Mesenteric fat pad (tissue), 1 donor: ENCODE results near the gene KRTAP10-6. TPM values are rescaled to one million over a fixed set of nuclear protein-coding genes. Genes with fewer than 3 reads are reported as not detected.
A peak's percentile ranks its signal among the peaks of the same experiment; 100 is the strongest.
"Not testable (repeated sequence)": the region's sequence is repeated elsewhere in the genome, so short reads cannot be mapped to it uniquely, and the experiment has no call there.

ENCODE experiments used
- DNase-seq: peaks from one replicate; pipeline ENCODE4 v3.0.0-alpha.2; 2020; ENCODE audit warnings: low spot score
- total RNA-seq: library from RNA; stranded (reverse); fragmentation: NEBNext Ultra II Directional; extraction: Animal tissue kit (Norgen Biotek cat#: 25700); gene quantifications from one replicate; pipeline ENCODE4 v1.2.1, GENCODE V29; 2021
- donor health status: DM: yes; HTN: yes; CAD: no.

The KRTAP10-6 gene
- total RNA-seq, 1 donor from 2014 or later, result not detected

GRCh38 chr21:44600118-44600978, 8.0 kb upstream of the KRTAP10-6 start, which contains the start of gene KRTAP10-7:
Gene KRTAP10-7 (plus strand): TSS chr21:44600597. CDS start chr21:44600622, 25 bp downstream.
- DNase-seq, result not testable (repeated sequence)

GRCh38 chr21:44599264-44600029, 7.1 kb upstream of the KRTAP10-6 start:
- no peak for DNase-seq

GRCh38 chr21:44598061-44598460, 5.8 kb upstream of the KRTAP10-6 start:
- no peak for DNase-seq

GRCh38 chr21:44596068-44596725, 3.9 kb upstream of the KRTAP10-6 start:
- no peak for DNase-seq

- no peak for DNase-seq
Observed at GRCh38 chr21:44595524-44595923, 3.2 kb upstream of the KRTAP10-6 start.

GRCh38 chr21:44594406-44594916, 2.2 kb upstream of the KRTAP10-6 start:
- DNase-seq, result no peak

GRCh38 chr21:44593598-44594405, 1.5 kb upstream of the KRTAP10-6 start:
- no peak for DNase-seq

- not testable (repeated sequence) for DNase-seq
Observed at GRCh38 chr21:44591801-44592130, 539 bp downstream of the KRTAP10-6 start.

GRCh38 chr21:44590897-44591800, 1.2 kb downstream of the KRTAP10-6 start:
- DNase-seq, result not testable (repeated sequence)

- DNase-seq, result no peak
Observed at GRCh38 chr21:44590311-44590721, 2.0 kb downstream of the KRTAP10-6 start.

- DNase-seq, result no peak
Observed at GRCh38 chr21:44589586-44590305, 2.6 kb downstream of the KRTAP10-6 start.

- no peak for DNase-seq
Observed at GRCh38 chr21:44589094-44589493, 3.2 kb downstream of the KRTAP10-6 start.

- no peak for DNase-seq
Observed at GRCh38 chr21:44585892-44586291, 6.4 kb downstream of the KRTAP10-6 start.

- DNase-seq, result no peak
Observed at GRCh38 chr21:44583800-44584147, 8.5 kb downstream of the KRTAP10-6 start.

GRCh38 chr21:44583089-44583799, 9.1 kb downstream of the KRTAP10-6 start:
- no peak for DNase-seq

GRCh38 chr21:44582055-44582454, 10.2 kb downstream of the KRTAP10-6 start:
- no peak for DNase-seq

GRCh38 chr21:44581158-44581557, 11.1 kb downstream of the KRTAP10-6 start:
- DNase-seq, result no peak

- peak; percentile 88 for DNase-seq
Observed at GRCh38 chr21:44580231-44580821, 12.0 kb downstream of the KRTAP10-6 start, which contains the start of gene KRTAP10-5. Gene KRTAP10-5 (minus strand): TSS chr21:44580604. CDS start chr21:44580578, 26 bp downstream.
